GM19467 (cell line): ENCODE results near the gene CCSER1.
"Not testable (repeated sequence)": the region's sequence is repeated elsewhere in the genome, so short reads cannot be mapped to it uniquely, and the experiment has no call there.

Source experiments
- ATAC-seq: cut with Tn5 transposase; IDR thresholded peaks from one replicate; pipeline ENCODE4 v1.9.1; 2021; ENCODE audit warnings: mild to moderate bottlenecking, moderate library complexity; ENCODE audit not compliant: unreplicated experiment

The CCSER1 gene

GRCh38 chr4:90996813-90997212, 869.6 kb downstream of the CCSER1 start:
- ATAC-seq, result no peak

- no peak for ATAC-seq
Observed at GRCh38 chr4:91015861-91016260, 888.7 kb downstream of the CCSER1 start.

- no peak for ATAC-seq
Observed at GRCh38 chr4:91019513-91019912, 892.3 kb downstream of the CCSER1 start.

DNA sequence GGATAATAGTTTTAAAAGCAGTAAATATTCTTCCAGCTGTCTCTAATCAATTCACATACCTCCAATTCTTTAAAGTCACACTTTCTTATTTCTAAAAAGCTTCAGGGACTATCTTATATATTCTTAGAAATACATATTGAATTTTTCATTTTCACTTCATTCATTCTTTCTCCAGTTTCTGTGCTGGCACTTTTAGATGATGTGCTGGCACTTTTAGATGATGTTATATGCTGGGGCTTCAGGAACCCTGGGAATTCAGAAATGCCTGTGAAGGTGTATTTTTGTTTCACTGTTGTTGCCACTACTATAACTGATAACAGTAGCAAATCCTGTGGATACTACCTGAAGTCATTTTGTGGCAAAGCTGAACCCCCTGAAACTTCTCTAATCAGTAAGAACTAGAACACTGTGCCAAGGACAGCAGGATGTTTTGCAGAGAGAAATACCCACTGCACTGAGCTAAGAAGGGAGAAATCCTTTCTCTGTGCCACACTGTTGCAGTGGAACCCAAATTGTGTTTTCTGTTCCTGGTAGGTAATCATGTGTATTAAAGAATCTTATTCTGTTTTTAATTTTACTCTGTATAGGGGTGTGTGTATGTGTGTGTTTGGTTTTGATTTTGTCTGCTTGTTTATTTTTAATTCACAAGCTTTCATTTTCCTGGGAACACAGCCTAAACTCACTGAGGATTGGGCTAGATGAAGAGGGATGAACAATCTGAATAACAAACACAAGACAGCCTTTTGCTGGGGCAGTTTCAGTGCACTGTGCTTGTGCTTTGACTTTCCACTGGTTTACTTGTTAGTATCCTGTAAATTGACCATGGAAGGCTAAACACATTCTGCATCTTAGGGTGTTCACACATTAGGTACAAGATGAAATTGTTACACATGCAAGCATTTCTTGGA, 898.3 kb downstream of the CCSER1 start:
- no peak for ATAC-seq

DNA sequence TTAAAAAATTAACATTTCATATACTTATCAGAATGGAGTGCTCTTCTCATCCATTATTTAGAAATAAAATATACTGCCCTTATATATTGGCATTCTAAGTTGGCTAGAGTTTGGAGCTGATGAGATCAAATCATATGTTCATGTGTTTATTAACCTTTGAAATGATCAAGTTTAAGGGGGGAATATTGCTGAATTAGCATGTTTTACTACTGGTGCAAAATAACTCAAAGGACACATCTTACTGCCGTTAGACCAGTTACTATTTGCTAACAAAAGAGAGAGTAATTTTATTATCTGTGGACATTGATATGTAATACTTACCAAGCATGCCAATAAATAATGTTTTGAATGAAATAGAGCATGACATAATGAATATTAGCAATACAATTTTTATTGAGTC, 901.0 kb downstream of the CCSER1 start:
- no peak for ATAC-seq

GRCh38 chr4:91031761-91032160, 904.6 kb downstream of the CCSER1 start:
- ATAC-seq, result no peak

- ATAC-seq, result no peak
Observed at GRCh38 chr4:91032725-91033445, 905.7 kb downstream of the CCSER1 start.

DNA sequence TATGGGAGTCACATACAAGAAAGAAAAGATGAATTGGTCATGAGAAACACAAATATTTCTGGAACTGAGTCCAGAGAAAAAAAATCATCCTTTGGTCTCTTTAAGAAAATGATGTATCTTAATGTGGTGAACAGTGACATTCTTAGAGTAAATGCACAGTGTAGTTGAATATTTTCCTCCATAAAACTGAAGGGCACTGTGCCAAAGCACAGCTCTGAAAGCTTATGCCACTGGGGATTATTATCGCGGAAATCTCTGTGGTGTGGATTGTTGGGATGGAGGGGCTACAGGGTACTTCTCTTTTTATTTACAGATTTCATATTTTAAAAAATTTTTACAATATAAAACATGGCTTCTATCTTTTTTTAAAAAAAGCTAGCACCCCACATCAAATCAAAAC, 908.1 kb downstream of the CCSER1 start:
- ATAC-seq, result no peak

DNA sequence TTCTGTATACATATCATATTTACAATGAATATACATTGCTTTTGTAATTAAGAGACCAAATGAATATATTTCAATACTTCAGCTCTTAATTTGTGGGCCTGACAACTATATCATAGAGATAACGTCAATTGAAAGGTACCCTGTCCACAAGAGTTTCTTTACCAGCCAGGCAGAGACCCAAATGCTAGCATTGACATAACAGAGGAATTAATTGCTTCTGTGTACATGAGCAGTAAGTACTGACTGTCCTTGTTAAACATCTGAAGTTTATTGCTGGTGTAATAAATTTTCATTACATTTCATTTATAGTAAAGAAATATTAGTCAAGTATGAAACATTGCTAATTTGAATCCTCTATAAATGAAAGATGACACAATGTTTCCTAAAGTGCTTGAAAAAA, 910.8 kb downstream of the CCSER1 start:
- ATAC-seq, result no peak

DNA sequence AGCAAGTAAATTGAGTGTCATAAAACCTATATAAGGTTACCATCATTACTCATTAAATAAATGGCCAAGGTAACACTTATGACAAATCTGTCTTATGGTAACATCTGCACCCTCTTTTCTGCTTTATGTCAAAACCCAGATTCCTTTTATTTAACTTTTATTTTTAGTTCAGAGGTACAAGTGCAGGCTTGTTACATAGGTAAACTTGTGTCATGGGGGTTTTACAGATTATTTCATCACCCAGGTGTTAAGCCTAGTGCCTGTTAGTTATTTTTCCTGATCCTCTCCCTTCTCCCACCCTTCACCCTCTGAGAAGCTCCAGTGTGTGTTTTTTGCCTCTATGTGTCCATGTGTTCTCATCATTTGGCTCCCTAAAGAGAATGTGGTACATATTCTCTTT, 930.7 kb downstream of the CCSER1 start:
- ATAC-seq, result no peak

- no peak for ATAC-seq
Observed at GRCh38 chr4:91058345-91058744, 931.2 kb downstream of the CCSER1 start.

DNA sequence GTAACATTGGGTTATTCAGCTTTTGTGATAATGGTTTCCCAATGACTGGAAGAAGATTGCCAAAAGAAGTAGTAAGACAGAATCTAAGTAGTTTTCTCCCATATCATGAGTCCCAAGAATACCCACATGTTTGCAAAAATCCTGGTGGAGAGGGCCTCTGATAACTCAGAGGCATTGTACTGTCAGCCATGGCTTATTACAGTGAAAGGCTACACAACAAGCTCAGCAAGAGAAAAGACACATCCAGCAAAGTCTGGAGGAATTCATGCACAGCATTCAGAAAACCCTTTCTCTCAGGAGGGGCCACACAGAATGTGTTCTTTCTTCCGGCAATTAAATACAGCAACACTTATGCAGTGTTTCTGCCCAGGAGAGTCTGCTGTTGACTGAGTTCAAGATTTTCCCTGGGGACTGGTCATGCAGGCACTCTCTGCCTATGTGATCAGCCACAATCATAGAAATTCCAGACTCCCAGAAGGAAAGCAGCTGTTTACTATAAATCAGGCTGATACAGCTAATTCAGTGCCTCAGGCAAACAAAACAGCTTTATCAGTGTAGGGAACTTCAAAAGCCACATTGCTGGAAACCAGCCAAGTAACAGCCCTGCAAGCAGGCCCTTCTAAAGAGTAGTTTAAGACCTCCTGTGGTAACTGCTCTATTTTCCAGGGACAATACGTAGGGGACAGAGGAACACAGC, 937.1 kb downstream of the CCSER1 start:
- ATAC-seq, result no peak

DNA sequence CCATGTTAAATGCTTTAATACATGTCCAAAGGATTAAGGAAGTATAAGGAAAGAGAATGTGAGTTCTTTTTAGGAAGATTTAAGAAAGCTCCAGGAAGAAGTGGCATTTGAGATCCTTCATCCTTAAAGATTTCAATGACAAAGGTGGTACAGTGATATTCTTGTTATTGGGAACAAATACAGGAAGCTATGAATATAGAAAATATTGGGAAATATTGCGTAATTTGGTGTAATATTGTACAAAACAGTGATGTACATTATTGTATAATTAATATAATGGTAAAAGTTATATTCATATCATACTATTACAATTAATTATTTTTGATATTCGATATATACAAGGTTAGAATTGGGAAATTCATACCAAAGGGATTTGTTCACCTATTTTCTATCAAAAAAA, 937.9 kb downstream of the CCSER1 start:
- no peak for ATAC-seq

DNA sequence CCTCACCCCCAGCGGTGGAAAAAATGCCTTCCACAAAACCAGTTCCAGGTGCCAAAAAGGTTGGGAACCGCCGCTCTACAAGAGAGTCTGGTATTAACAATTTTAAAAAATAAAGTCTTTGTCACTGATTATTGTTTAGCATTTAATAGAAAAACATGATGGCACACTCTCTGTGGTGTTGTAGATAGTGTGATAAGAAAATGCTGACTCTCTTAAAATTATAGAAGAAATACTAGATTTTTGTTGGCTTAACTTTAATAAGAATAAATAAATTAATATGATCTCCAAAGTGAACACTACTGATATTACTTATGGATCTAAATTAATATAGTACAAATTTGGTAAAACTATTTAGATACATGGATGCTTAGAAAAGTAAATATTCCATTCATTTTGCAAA, 943.5 kb downstream of the CCSER1 start:
- ATAC-seq, result no peak

DNA sequence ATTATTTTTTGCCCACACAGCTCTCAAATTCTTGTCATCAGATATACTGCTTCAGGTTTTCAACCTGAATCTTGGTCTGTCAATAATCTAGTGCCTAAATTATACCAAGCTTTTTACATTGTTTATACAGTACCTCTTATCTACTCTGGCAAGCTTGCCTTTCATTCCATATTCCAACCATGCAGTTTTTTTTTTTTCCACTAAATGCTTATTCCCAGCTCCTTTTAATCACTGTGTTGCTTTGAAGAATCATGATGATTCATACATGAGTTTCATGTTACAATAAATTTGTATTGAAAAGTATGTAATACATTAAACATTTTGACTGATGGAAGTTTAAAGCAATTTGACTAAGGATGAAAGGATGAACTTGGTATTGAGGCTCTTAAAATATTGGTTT, 949.0 kb downstream of the CCSER1 start:
- no peak for ATAC-seq

DNA sequence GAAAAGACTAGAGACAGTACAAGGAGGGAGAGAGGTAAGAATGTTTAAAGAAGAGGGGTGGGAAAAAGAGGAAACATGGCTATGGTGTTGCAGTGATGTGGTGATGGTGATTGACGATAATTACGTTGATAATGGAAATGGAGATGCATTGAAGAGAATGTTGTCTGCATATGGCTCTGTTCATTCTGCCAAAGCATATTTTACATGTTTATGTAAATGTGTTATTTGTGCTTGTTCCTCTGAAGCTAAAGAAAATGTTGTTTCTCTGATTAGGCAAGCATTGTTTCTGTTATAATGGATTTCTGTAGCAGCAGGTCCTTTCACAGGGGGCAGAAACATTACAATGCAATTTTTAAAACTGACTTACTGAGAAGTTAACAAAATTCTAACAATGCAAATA, 958.8 kb downstream of the CCSER1 start:
- ATAC-seq, result no peak

DNA sequence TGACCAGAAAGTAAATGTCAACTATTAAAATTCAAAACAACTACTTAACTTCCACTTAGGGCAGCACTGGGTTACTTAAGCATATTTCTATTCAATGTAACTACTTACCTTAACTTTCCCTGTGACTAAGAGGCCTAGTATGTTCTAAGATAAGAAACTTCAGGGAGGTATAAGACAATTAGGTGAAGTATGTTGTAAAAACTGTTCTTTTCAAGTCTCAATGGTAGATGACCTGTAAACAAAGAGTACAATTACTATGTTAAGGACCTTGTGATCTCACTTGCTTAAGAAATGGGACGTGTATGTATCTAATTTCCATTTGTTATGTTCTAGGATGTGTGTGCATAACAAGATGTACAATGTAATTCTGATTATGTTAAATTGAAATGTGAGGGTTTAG, 960.5 kb downstream of the CCSER1 start:
- no peak for ATAC-seq

DNA sequence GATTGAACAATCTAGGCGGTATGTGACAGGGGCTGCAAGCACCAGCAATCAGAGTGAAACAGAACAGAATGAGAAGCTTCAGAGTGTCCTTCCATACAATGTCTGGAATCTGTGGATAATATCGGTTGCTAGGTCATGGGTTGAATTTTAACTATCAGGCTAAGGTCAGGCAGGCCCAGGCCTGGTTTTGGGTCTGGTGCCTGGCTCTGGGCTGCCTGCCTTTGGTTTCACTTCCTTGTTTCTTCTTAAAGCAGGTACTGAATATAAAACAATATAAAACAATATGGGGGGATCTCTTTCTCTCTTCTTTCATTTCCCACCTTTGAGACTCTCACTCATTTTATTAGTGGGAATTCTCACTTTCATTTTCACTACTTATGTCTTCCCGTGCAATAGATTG, 962.0 kb downstream of the CCSER1 start:
- ATAC-seq, result no peak

GRCh38 chr4:91092398-91092980, 965.3 kb downstream of the CCSER1 start:
- no peak for ATAC-seq

- not testable (repeated sequence) for ATAC-seq
Observed at GRCh38 chr4:91094220-91094619, 967.0 kb downstream of the CCSER1 start.

GRCh38 chr4:91099666-91100065, 972.5 kb downstream of the CCSER1 start:
- ATAC-seq, result no peak
